Tibial artery (tissue), 4 donors: ENCODE measurements around the gene ZG16.
A peak's percentile ranks its signal among the peaks of the same experiment; 100 is the strongest.

ENCODE experiments used
- DNase-seq, 2 donors: peaks; one replicate each; pipeline ENCODE4 v3.0.0-alpha.2; 2019
- H3K27ac ChIP-seq, 2 donors: fragments of 200-600 bp; sonication (generic) in 1 of 2; 1 replicate in 1 of 2; 2 replicates in 1 of 2; pipeline ENCODE4 v1.5.1; 2018 to 2019; ENCODE audit warnings: mild to moderate bottlenecking in 1 of 2
- H3K27me3 ChIP-seq, 2 donors: fragments of 200-600 bp; sonication (generic) in 1 of 2; one replicate each; pipeline versions ENCODE4 v1.5.1 to v1.6.0; 2016 to 2019
- H3K36me3 ChIP-seq, 3 donors: fragments of 200-600 bp; sonication (generic) in 2 of 3; one replicate each; pipeline ENCODE4 v1.5.1; 2016 to 2019; ENCODE audit warnings: mild to moderate bottlenecking in 2 of 3
- H3K4me1 ChIP-seq, 4 donors: fragments of 200-600 bp; sonication (generic) in 2 of 4; 1 replicate in 3 of 4; 2 replicates in 1 of 4; pipeline ENCODE4 v1.5.1; 2016 to 2019
- H3K4me3 ChIP-seq, 2 donors: fragments of 200-600 bp; sonication (generic) in 1 of 2; 1 replicate in 1 of 2; 2 replicates in 1 of 2; pipeline ENCODE4 v1.5.1; 2018 to 2019; ENCODE audit warnings: mild to moderate bottlenecking in 2 of 2
- H3K9me3 ChIP-seq, 3 donors: fragments of 200-600 bp; sonication (generic) in 1 of 3; one replicate each; pipeline ENCODE4 v1.5.1; 2016 to 2019
- CTCF ChIP-seq, 2 experiments: fragments of 200-600 bp in 1 of 2; fragments of 450-650 bp in 1 of 2; IDR thresholded peaks; one replicate each; pipeline ENCODE4 v1.5.1; 2017 to 2019; ENCODE audit warnings: antibody characterized with exemption in 2 of 2, mild to moderate bottlenecking in 1 of 2, moderate library complexity in 1 of 2
- intact Hi-C: fragments of 100-400 bp; cut with DNase I; formaldehyde crosslinking; loops from one replicate; pipeline ENCODE4 v1.15.0; 2023; ENCODE audit warnings: low total_unique reads

The ZG16 gene

GRCh38 chr16:29826342-29826695 is 48.3 kb downstream of the ZG16 start:
- Histone ChIP-seq H3K4me1 (peaks cover 7 to 67% (median 51%) of the 10 kb centered on the region in 4 donors), H3K9me3 (no peaks in the 10 kb centered on the region), H3K36me3 (peaks cover 5 to 19% (median 11%) of the 10 kb centered on the region in 3 donors), H3K27ac (peak overlapping the region; percentile 60 to 64), H3K27me3 (no peaks in the 10 kb centered on the region), H3K4me3 (no peak overlapping the region)
- no peak for DNase-seq
- intact Hi-C loops: loop anchor here (5.0 kb wide), 1 partner anchor 36 kb away; the partner anchor contains the start of gene CDIPT
- TF ChIP-seq CTCF (IDR thresholded peaks at IDR 0.05): no peak

- H3K36me3 ChIP-seq: peaks cover 42 to 60% (median 43%) of the 10 kb centered on the region in 3 donors
- no peaks in the 10 kb centered on the region for H3K9me3 ChIP-seq
- no peaks in the 10 kb centered on the region for H3K27me3 ChIP-seq
- H3K27ac ChIP-seq: no peak overlapping the region
- TF ChIP-seq CTCF (IDR thresholded peaks at IDR 0.05): no peak
- H3K4me3 ChIP-seq: no peak overlapping the region
- no peak for DNase-seq
- H3K4me1 ChIP-seq: peaks cover 0 to 27% (median 9%) of the 10 kb centered on the region in 4 donors
- intact Hi-C loops: no loop called here
These were observed 52.7 kb downstream of the ZG16 start for GRCh38 chr16:29830774-29831173.

DNA sequence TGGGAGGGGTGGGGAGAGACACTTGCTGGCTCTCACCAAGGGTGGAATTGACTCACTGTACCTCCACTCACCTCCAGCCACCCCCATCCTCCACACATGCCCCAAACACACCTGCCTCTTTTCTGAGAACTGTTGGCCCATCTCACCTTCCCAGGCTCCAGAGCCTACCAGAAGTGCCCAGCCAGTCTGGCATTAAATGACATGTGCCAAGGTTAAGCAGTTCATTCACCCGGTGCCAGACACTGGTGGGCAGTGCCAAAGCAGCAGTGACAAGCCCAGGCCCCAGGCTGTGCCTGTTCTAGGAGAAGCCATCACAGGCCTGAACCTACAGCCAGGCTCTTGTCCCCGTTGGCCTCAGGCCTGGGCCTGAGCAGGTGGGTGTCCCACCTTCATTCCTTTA is 53.4 kb downstream of the ZG16 start:
- peaks cover 48 to 67% (median 48%) of the 10 kb centered on the region in 3 donors for H3K36me3 ChIP-seq
- no peak overlapping the region for H3K27ac ChIP-seq
- H3K9me3 ChIP-seq: no peaks in the 10 kb centered on the region
- intact Hi-C loops: no loop called here
- no peaks in the 10 kb centered on the region for H3K27me3 ChIP-seq
- peaks cover 0 to 21% (median 4%) of the 10 kb centered on the region in 4 donors for H3K4me1 ChIP-seq
- no peak for TF ChIP-seq CTCF (IDR thresholded peaks at IDR 0.05)
- H3K4me3 ChIP-seq: no peak overlapping the region
- DNase-seq: no peak
